ENCODE data around the gene TMIGD3.
A peak's percentile ranks its signal among the peaks of the same experiment; 100 is the strongest.

Gene TMIGD3

GRCh38 chr1:111507411-111508201 is 4.2 kb upstream of the TMIGD3 start:
- DNase-seq: peak; percentile 98 to 99

GRCh38 chr1:111506561-111506960 is 3.1 kb upstream of the TMIGD3 start:
- no peak for DNase-seq

- DNase-seq: peak; percentile 25 to 28
Observed at GRCh38 chr1:111505641-111506119, 2.2 kb upstream of the TMIGD3 start.

GRCh38 chr1:111504097-111504496 is 664 bp upstream of the TMIGD3 start:
- no peak for DNase-seq

- DNase-seq: no peak
Observed at GRCh38 chr1:111501645-111502044, 1.8 kb downstream of the TMIGD3 start.

GRCh38 chr1:111499026-111499785 is 4.2 kb downstream of the TMIGD3 start:
- DNase-seq: no peak

GRCh38 chr1:111497592-111497991 is 5.8 kb downstream of the TMIGD3 start:
- no peak for DNase-seq

- DNase-seq: no peak
Observed at GRCh38 chr1:111496398-111496797, 7.0 kb downstream of the TMIGD3 start.

- no peak for DNase-seq
Observed at GRCh38 chr1:111491070-111491469, 12.4 kb downstream of the TMIGD3 start.

GRCh38 chr1:111490220-111490619 is 13.2 kb downstream of the TMIGD3 start:
- DNase-seq: no peak

- DNase-seq: peak; percentile 20 to 23
Observed at GRCh38 chr1:111489604-111490003, 13.8 kb downstream of the TMIGD3 start.

- no peak for DNase-seq
Observed at GRCh38 chr1:111488669-111489068, 14.8 kb downstream of the TMIGD3 start.

GRCh38 chr1:111487133-111487532 is 16.3 kb downstream of the TMIGD3 start:
- no peak for DNase-seq

- DNase-seq: no peak
Observed at GRCh38 chr1:111486431-111486830, 17.0 kb downstream of the TMIGD3 start.

GRCh38 chr1:111484391-111485026 is 18.9 kb downstream of the TMIGD3 start:
- no peak for DNase-seq

- DNase-seq: no peak
Observed at GRCh38 chr1:111483876-111484275, 19.6 kb downstream of the TMIGD3 start.

- DNase-seq: no peak
Observed at GRCh38 chr1:111483166-111483565, 20.3 kb downstream of the TMIGD3 start.

- peak; percentile 79 to 87 for DNase-seq
Observed at GRCh38 chr1:111481387-111482221, 21.8 kb downstream of the TMIGD3 start.

GRCh38 chr1:111480674-111481073 is 22.8 kb downstream of the TMIGD3 start:
- DNase-seq: peak; percentile 21 to 36

GRCh38 chr1:111476761-111477309 is 26.6 kb downstream of the TMIGD3 start:
- DNase-seq: peak; percentile 21 to 40

- no peak for DNase-seq
Observed at GRCh38 chr1:111476214-111476613, 27.2 kb downstream of the TMIGD3 start.

- no peak for DNase-seq
Observed at GRCh38 chr1:111475701-111476100, 27.7 kb downstream of the TMIGD3 start.
